22Rv1 (cell line): ENCODE measurements around the gene CEP70.

Experiments
- ZFX ChIP-seq: fragments of 450-650 bp; IDR thresholded peaks from 2 replicates; pipeline ENCODE4 v1.6.1; 2017; ENCODE audit warnings: antibody characterized with exemption, borderline replicate concordance
- TF ChIP-seq, protein P1 (sequence below): fragments of 450-650 bp; IDR thresholded peaks from 2 replicates; pipeline ENCODE4 v1.5.1; 2017; ENCODE audit warnings: mild to moderate bottlenecking

DNA sequence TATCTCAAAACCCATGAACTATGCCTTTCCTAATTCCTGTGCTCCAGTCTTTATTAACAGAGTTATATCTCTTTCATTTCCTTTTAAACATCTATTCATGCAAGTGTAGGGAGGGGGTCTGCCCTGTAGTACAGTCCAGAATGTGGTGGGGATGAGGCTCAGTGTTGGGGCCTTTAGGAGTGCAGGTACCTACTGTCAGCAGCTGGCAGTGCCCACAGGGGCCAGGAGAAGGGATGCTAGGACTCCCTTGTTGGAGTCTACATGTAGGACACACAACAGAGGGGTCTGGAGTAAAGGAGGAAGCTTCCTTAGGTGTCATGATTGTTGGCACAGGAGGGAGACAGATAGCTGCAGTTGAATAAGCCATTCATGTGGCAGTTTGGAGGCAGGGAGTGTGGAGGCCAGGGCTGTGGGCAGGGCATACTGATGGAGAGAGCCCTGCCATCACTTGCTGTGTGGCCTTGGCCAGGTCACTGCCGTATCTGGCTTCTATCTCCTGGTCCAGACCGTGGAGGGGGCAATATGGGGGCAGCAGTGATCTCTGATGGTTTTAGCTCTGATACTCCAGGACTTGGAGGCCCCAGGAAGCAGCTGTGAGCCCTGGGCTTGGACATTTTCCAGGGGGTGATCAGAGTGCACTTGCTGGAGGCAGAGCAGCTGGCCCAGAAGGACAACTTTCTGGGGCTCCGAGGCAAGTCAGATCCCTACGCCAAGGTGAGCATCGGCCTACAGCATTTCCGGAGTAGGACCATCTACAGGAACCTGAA is 130.2 kb downstream of the CEP70 start:
- TF ChIP-seq, protein P1, sequence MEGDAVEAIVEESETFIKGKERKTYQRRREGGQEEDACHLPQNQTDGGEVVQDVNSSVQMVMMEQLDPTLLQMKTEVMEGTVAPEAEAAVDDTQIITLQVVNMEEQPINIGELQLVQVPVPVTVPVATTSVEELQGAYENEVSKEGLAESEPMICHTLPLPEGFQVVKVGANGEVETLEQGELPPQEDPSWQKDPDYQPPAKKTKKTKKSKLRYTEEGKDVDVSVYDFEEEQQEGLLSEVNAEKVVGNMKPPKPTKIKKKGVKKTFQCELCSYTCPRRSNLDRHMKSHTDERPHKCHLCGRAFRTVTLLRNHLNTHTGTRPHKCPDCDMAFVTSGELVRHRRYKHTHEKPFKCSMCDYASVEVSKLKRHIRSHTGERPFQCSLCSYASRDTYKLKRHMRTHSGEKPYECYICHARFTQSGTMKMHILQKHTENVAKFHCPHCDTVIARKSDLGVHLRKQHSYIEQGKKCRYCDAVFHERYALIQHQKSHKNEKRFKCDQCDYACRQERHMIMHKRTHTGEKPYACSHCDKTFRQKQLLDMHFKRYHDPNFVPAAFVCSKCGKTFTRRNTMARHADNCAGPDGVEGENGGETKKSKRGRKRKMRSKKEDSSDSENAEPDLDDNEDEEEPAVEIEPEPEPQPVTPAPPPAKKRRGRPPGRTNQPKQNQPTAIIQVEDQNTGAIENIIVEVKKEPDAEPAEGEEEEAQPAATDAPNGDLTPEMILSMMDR = no peak
- TF ChIP-seq ZFX = no peak
